ENCODE measurements around the gene CALCOCO2.
A peak's percentile ranks its signal among the peaks of the same experiment; 100 is the strongest.

The CALCOCO2 gene

DNA sequence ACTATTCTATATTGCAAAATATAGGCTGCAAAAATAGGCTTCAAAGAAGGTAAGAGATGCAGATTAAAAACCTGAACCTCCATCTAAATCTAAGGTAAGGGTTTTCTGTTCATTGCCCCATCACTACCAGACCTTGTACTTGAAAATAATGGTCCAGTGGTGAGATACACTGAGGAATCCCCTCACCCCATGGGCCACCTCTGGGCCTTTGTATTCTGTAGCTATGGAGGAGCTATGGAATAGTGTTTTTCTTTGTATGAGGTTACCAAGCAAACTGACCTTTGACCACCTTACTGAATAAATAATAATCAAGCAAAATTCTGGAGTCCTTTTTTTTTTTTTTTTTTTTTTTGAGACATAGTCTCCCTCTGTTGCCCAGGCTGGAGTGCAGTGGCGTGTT lies 72.6 kb downstream of the CALCOCO2 start:
- H3K4ac ChIP-seq (ENCODE audit: low read depth, low read length) = no peak overlapping the region
- no peaks in the 10 kb centered on the region for H3K36me3 ChIP-seq (ENCODE audit: control insufficient read depth in 1 of 2, insufficient read depth in 2 of 2, low read length in 2 of 2)
- no peak overlapping the region for H4K8ac ChIP-seq (ENCODE audit: low read depth, low read length)
- WGBS (ENCODE audit: extremely low coverage, insufficient coverage, insufficient read length) = no CpG with 5 or more reads among the region's 1 CpG
- no peak overlapping the region for H2AFZ ChIP-seq (ENCODE audit: insufficient read depth, low read length, poor library complexity)
- no peak overlapping the region for H3K4me2 ChIP-seq (ENCODE audit: low read length)
- H4K12ac ChIP-seq (ENCODE audit: low read depth, low read length) = no peak overlapping the region
- H3K9ac ChIP-seq (ENCODE audit: low read length) = no peak overlapping the region
- H4K91ac ChIP-seq (ENCODE audit: low read depth, low read length) = no peak overlapping the region
- no peak overlapping the region for H3K4me3 ChIP-seq (ENCODE audit: low read depth, low read length)
- no peaks in the 10 kb centered on the region for H3K27me3 ChIP-seq (ENCODE audit: insufficient read depth, low read length)
- no peaks in the 10 kb centered on the region for H3K9me3 ChIP-seq (ENCODE audit: insufficient read depth, low read depth, low read length)
- no peak overlapping the region for H2BK120ac ChIP-seq (ENCODE audit: insufficient read depth, low read length, poor library complexity)
- H3K14ac ChIP-seq (ENCODE audit: low read length) = no peak overlapping the region
- peaks cover 4% of the 10 kb centered on the region for H3K79me2 ChIP-seq (ENCODE audit: control insufficient read depth, insufficient read depth, low read length, poor library complexity)
- H2AK5ac ChIP-seq (ENCODE audit: low read length) = no peak overlapping the region
- no peak overlapping the region for H3K18ac ChIP-seq (ENCODE audit: low read length)
- no peak overlapping the region for H2BK12ac ChIP-seq (ENCODE audit: low read length)
- H3K27ac ChIP-seq (ENCODE audit: low read depth, low read length) = no peak overlapping the region
- no peaks in the 10 kb centered on the region for H3K4me1 ChIP-seq (ENCODE audit: control insufficient read depth in 1 of 2, insufficient read depth in 2 of 2, low read length in 2 of 2)
- no peak for DNase-seq
- H3K79me1 ChIP-seq (ENCODE audit: low read length) = peaks cover 5% of the 10 kb centered on the region
- H2BK5ac ChIP-seq (ENCODE audit: low read depth, low read length, poor library complexity) = no peak overlapping the region
- no peak overlapping the region for H3K23ac ChIP-seq (ENCODE audit: low read length)

DNA sequence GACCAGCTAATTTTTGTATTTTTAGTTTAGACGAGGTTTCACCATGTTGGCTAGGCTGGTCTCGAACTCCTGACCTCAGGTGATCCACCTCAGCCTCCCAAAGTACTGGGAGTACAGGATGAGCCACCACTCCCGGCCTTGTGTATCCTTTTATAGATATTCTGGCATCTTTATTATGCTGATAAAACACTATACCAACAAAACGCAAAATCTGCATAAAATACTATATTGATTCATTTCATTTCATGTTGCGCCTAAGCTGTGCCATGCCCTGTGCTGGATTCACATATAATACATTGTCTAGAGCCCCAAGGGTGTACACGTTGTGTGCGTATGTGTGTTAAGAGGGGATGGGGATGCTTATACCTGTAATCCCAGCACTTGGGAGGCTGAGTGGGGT lies 73.6 kb downstream of the CALCOCO2 start:
- Histone ChIP-seq H3K14ac (ENCODE audit: low read length) (no peak overlapping the region), H3K4me1 (ENCODE audit: control insufficient read depth in 1 of 2, insufficient read depth in 2 of 2, low read length in 2 of 2) (no peaks in the 10 kb centered on the region), H4K8ac (ENCODE audit: low read depth, low read length) (no peak overlapping the region), H3K23ac (ENCODE audit: low read length) (no peak overlapping the region), H2BK12ac (ENCODE audit: low read length) (no peak overlapping the region), H3K9ac (ENCODE audit: low read length) (no peak overlapping the region), H2BK5ac (ENCODE audit: low read depth, low read length, poor library complexity) (no peak overlapping the region), H3K79me2 (ENCODE audit: control insufficient read depth, insufficient read depth, low read length, poor library complexity) (peaks cover 11% of the 10 kb centered on the region), H4K12ac (ENCODE audit: low read depth, low read length) (no peak overlapping the region), H2AK5ac (ENCODE audit: low read length) (no peak overlapping the region), H3K27ac (ENCODE audit: low read depth, low read length) (no peak overlapping the region), H3K9me3 (ENCODE audit: insufficient read depth, low read depth, low read length) (no peaks in the 10 kb centered on the region), H3K4me3 (ENCODE audit: low read depth, low read length) (no peak overlapping the region), H3K79me1 (ENCODE audit: low read length) (peaks cover 11% of the 10 kb centered on the region), H3K4ac (ENCODE audit: low read depth, low read length) (no peak overlapping the region), H4K91ac (ENCODE audit: low read depth, low read length) (no peak overlapping the region), H2BK120ac (ENCODE audit: insufficient read depth, low read length, poor library complexity) (no peak overlapping the region), H3K27me3 (ENCODE audit: insufficient read depth, low read length) (no peaks in the 10 kb centered on the region), H3K36me3 (ENCODE audit: control insufficient read depth in 1 of 2, insufficient read depth in 2 of 2, low read length in 2 of 2) (no peaks in the 10 kb centered on the region), H3K4me2 (ENCODE audit: low read length) (no peak overlapping the region), H3K18ac (ENCODE audit: low read length) (no peak overlapping the region), H2AFZ (ENCODE audit: insufficient read depth, low read length, poor library complexity) (no peak overlapping the region)
- DNase-seq = no peak
- no CpG with 5 or more reads among the region's 7 CpGs for WGBS (ENCODE audit: extremely low coverage, insufficient coverage, insufficient read length)

DNA sequence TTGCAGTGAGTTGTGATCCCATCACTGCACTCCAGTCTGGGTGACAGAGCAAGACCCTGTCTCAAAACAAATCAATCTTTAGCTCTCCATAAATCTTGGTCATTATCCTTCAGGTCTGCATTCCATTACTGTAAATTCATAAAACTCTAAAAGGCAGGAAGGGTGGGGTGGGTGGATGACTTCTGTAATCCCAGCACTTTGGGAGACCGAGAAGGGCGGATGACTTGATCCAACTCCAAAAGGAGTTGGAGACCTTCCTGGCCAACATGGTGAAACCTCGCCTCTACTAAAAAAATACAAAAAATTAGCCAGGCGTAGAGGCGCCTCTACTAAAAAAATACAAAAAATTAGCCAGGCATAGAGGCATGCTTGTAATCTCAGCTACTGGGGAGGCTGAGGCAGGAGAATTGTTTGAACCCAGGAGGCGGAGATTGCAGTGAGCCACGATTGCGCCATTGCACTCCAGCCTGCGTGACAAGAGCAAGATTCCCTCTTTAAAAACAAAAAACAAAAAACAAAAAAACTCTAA lies 75.2 kb downstream of the CALCOCO2 start:
- H3K79me1 ChIP-seq (ENCODE audit: low read length) = peaks cover 11% of the 10 kb centered on the region
- no peak overlapping the region for H2AK5ac ChIP-seq (ENCODE audit: low read length)
- H4K91ac ChIP-seq (ENCODE audit: low read depth, low read length) = no peak overlapping the region
- H3K27ac ChIP-seq (ENCODE audit: low read depth, low read length) = no peak overlapping the region
- no peaks in the 10 kb centered on the region for H3K27me3 ChIP-seq (ENCODE audit: insufficient read depth, low read length)
- peaks cover 19% of the 10 kb centered on the region for H3K79me2 ChIP-seq (ENCODE audit: control insufficient read depth, insufficient read depth, low read length, poor library complexity)
- H3K9ac ChIP-seq (ENCODE audit: low read length) = no peak overlapping the region
- no CpG with 5 or more reads among the region's 9 CpGs for WGBS (ENCODE audit: extremely low coverage, insufficient coverage, insufficient read length)
- H2BK12ac ChIP-seq (ENCODE audit: low read length) = no peak overlapping the region
- H3K4me1 ChIP-seq (ENCODE audit: control insufficient read depth in 1 of 2, insufficient read depth in 2 of 2, low read length in 2 of 2) = peaks cover 3 to 14% of the 10 kb centered on the region in 2 experiments
- no peak overlapping the region for H2BK120ac ChIP-seq (ENCODE audit: insufficient read depth, low read length, poor library complexity)
- no peaks in the 10 kb centered on the region for H3K9me3 ChIP-seq (ENCODE audit: insufficient read depth, low read depth, low read length)
- no peak overlapping the region for H4K8ac ChIP-seq (ENCODE audit: low read depth, low read length)
- H3K23ac ChIP-seq (ENCODE audit: low read length) = no peak overlapping the region
- no peak overlapping the region for H3K14ac ChIP-seq (ENCODE audit: low read length)
- H3K4me3 ChIP-seq (ENCODE audit: low read depth, low read length) = no peak overlapping the region
- no peak for DNase-seq
- no peak overlapping the region for H3K4me2 ChIP-seq (ENCODE audit: low read length)
- H2BK5ac ChIP-seq (ENCODE audit: low read depth, low read length, poor library complexity) = no peak overlapping the region
- peaks cover 0 to 7% of the 10 kb centered on the region in 2 experiments for H3K36me3 ChIP-seq (ENCODE audit: control insufficient read depth in 1 of 2, insufficient read depth in 2 of 2, low read length in 2 of 2)
- H3K4ac ChIP-seq (ENCODE audit: low read depth, low read length) = no peak overlapping the region
- no peak overlapping the region for H2AFZ ChIP-seq (ENCODE audit: insufficient read depth, low read length, poor library complexity)
- H4K12ac ChIP-seq (ENCODE audit: low read depth, low read length) = no peak overlapping the region
- H3K18ac ChIP-seq (ENCODE audit: low read length) = no peak overlapping the region

DNA sequence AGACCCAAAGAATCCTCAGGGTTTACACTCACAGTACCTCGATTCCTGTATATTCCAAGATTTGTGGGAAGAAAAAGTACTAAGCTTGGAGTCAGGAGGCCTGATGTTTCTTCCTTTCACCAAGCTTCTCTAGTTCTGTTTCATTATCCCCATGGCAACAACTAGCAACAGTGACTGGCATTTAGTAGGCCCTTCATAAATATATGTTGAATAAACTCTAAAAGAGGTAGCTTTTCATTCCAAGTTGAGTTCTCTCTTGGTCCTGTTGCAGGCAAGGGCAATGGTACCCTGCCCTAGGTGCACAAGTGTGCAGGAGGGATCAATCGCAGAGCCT lies 76.8 kb downstream of the CALCOCO2 start:
- Histone ChIP-seq H2AK5ac (ENCODE audit: low read length) (no peak overlapping the region), H3K4me1 (ENCODE audit: control insufficient read depth in 1 of 2, insufficient read depth in 2 of 2, low read length in 2 of 2) (peaks cover 3 to 14% of the 10 kb centered on the region in 2 experiments)

More for the DNA sequence above, 76.8 kb downstream of the CALCOCO2 start:
- H3K79me1 ChIP-seq (ENCODE audit: low read length) = peaks cover 11% of the 10 kb centered on the region
- H3K9me3 ChIP-seq (ENCODE audit: insufficient read depth, low read depth, low read length) = no peaks in the 10 kb centered on the region
- H3K4ac ChIP-seq (ENCODE audit: low read depth, low read length) = peak overlapping the region; percentile 72
- H3K4me2 ChIP-seq (ENCODE audit: low read length) = peak overlapping the region; percentile 97
- no peak overlapping the region for H3K23ac ChIP-seq (ENCODE audit: low read length)
- H2AFZ ChIP-seq (ENCODE audit: insufficient read depth, low read length, poor library complexity) = peak overlapping the region; percentile 87
- peak overlapping the region; percentile 72 for H2BK120ac ChIP-seq (ENCODE audit: insufficient read depth, low read length, poor library complexity)
- H3K79me2 ChIP-seq (ENCODE audit: control insufficient read depth, insufficient read depth, low read length, poor library complexity) = peaks cover 21% of the 10 kb centered on the region
- H4K12ac ChIP-seq (ENCODE audit: low read depth, low read length) = peak overlapping the region; percentile 85
- peak overlapping the region; percentile 80 for H3K14ac ChIP-seq (ENCODE audit: low read length)
- H2BK5ac ChIP-seq (ENCODE audit: low read depth, low read length, poor library complexity) = peak overlapping the region; percentile 22
- H4K91ac ChIP-seq (ENCODE audit: low read depth, low read length) = peak overlapping the region; percentile 11
- H2BK12ac ChIP-seq (ENCODE audit: low read length) = no peak overlapping the region
- WGBS (ENCODE audit: extremely low coverage, insufficient coverage, insufficient read length) = no CpG with 5 or more reads among the region's 2 CpGs
- H3K27ac ChIP-seq (ENCODE audit: low read depth, low read length) = peak overlapping the region; percentile 28
- DNase-seq = no peak
- H4K8ac ChIP-seq (ENCODE audit: low read depth, low read length) = peak overlapping the region; percentile 92
- no peaks in the 10 kb centered on the region for H3K27me3 ChIP-seq (ENCODE audit: insufficient read depth, low read length)
- peak overlapping the region; percentile 93 for H3K4me3 ChIP-seq (ENCODE audit: low read depth, low read length)
- peak overlapping the region; percentile 91 for H3K9ac ChIP-seq (ENCODE audit: low read length)
- H3K36me3 ChIP-seq (ENCODE audit: control insufficient read depth in 1 of 2, insufficient read depth in 2 of 2, low read length in 2 of 2) = peaks cover 4 to 13% of the 10 kb centered on the region in 2 experiments
- peak overlapping the region; percentile 60 for H3K18ac ChIP-seq (ENCODE audit: low read length)

Data from trophoblast cell (in vitro differentiated cells and primary cell).